Naive thymus-derived CD4-positive, alpha-beta T cell (primary cell): Measurements from ENCODE around the gene PLRG1. TPM values are rescaled to one million over a fixed set of nuclear protein-coding genes. Genes with fewer than 3 reads are reported as not detected.

Experiments
- ATAC-seq: fragments of 150-1000 bp; cut with Tn5 transposase; 2 replicates; pipeline ENCODE4 v1.10.0; 2021; ENCODE audit warnings: mild to moderate bottlenecking, moderate library complexity
- CTCF ChIA-PET: fragments of 350-600 bp; sonication (Branson Sonifier 250); formaldehyde crosslinking; loops from one replicate; lab custom pipeline; 2021; ENCODE audit warnings: antibody characterized with exemption; lab: Charles Lee
- POLR2A ChIA-PET: fragments of 350-600 bp; sonication (Branson Sonifier 250); formaldehyde crosslinking; loops from one replicate; lab custom pipeline; 2021; ENCODE audit warnings: antibody characterized with exemption, inconsistent platforms; lab: Charles Lee
- DNase-seq, 9 donors: peaks; one replicate each; pipeline versions ENCODE4 v3.0.0 to v3.0.0-alpha.2; 2020 to 2022; ENCODE audit warnings: mixed read lengths in 1 of 9
- H3K27ac ChIP-seq: one replicate; pipeline ENCODE4 v1.7.0; 2013; ENCODE audit warnings: mild to moderate bottlenecking, low read depth, low read length, moderate library complexity
- H3K27me3 ChIP-seq, 2 donors: one replicate each; pipeline ENCODE4 v1.7.0; 2013; ENCODE audit warnings: low read length in 2 of 2, mild to moderate bottlenecking in 2 of 2, moderate library complexity in 2 of 2; ENCODE audit not compliant: control insufficient read depth in 2 of 2, insufficient read depth in 2 of 2
- H3K36me3 ChIP-seq, 3 experiments: 1 replicate in 2 of 3; 2 replicates in 1 of 3; pipeline ENCODE4 v1.7.0; 2013; ENCODE audit warnings: low read length in 3 of 3, mild to moderate bottlenecking in 3 of 3, moderate library complexity in 1 of 3; ENCODE audit not compliant: insufficient read depth in 3 of 3, control insufficient read depth in 2 of 3
- H3K4me1 ChIP-seq, 2 donors: one replicate each; pipeline ENCODE4 v1.7.0; 2013; ENCODE audit warnings: low read length in 2 of 2, mild to moderate bottlenecking in 2 of 2, moderate library complexity in 1 of 2; ENCODE audit not compliant: control insufficient read depth in 2 of 2, insufficient read depth in 2 of 2
- H3K4me3 ChIP-seq: 2 replicates; pipeline ENCODE4 v1.7.0; 2013; ENCODE audit warnings: mild to moderate bottlenecking, low read length
- H3K9me3 ChIP-seq, 3 experiments: 1 replicate in 2 of 3; 2 replicates in 1 of 3; pipeline ENCODE4 v1.7.0; 2013; ENCODE audit warnings: low read length in 3 of 3; ENCODE audit not compliant: control insufficient read depth in 2 of 3
- H3K27ac Mint-ChIP-seq, 9 donors: one replicate each; pipeline ENCODE4 v1.8.0; 2020 to 2022; ENCODE audit warnings: mixed read lengths in 9 of 9, mild to moderate bottlenecking in 8 of 9, moderate library complexity in 5 of 9, inconsistent platforms in 2 of 9
- H3K27me3 Mint-ChIP-seq, 5 donors: one replicate each; pipeline ENCODE4 v1.8.0; 2021 to 2022; ENCODE audit warnings: mixed read lengths in 5 of 5, mild to moderate bottlenecking in 1 of 5
- H3K36me3 Mint-ChIP-seq, 5 donors: one replicate each; pipeline ENCODE4 v1.8.0; 2020 to 2022; ENCODE audit warnings: mixed read lengths in 5 of 5, mild to moderate bottlenecking in 3 of 5, inconsistent platforms in 1 of 5
- H3K4me1 Mint-ChIP-seq, 7 donors: one replicate each; pipeline ENCODE4 v1.8.0; 2020 to 2022; ENCODE audit warnings: mixed read lengths in 7 of 7, mild to moderate bottlenecking in 3 of 7, inconsistent platforms in 1 of 7
- H3K4me3 Mint-ChIP-seq, 10 donors: one replicate each; pipeline ENCODE4 v1.8.0; 2020 to 2022; ENCODE audit warnings: mild to moderate bottlenecking in 10 of 10, mixed read lengths in 10 of 10, moderate library complexity in 6 of 10, inconsistent platforms in 2 of 10
- H3K9me3 Mint-ChIP-seq, 11 donors: one replicate each; pipeline ENCODE4 v1.8.0; 2020 to 2022; ENCODE audit warnings: mixed read lengths in 11 of 11, mild to moderate bottlenecking in 4 of 11, inconsistent platforms in 1 of 11, moderate library complexity in 1 of 11
- intact Hi-C, 2 donors: fragments of 100-400 bp; cut with micrococcal nuclease; formaldehyde crosslinking; loops; one replicate each; pipeline ENCODE4 v1.15.1; 2023
- polyA plus RNA-seq, 2 donors: library from polyadenylated mRNA; unstranded; fragments of 300-500 nt; fragmentation: Illumina TruSeq; gene quantifications; one replicate each; pipeline ENCODE4 v1.2.3, GENCODE V29; 2021
- total RNA-seq, 6 experiments: library from RNA in 5 of 6; stranded (reverse) in 5 of 6; gene quantifications; 1 replicate in 5 of 6; 2 replicates in 1 of 6; pipeline ENCODE4 v1.2.3 and lab custom pipeline; 2021 to 2026

The PLRG1 gene
- total and polyA plus RNA-seq, 7 experiments from 2014 or later = 43.6 to 99.4 (median 87.7) TPM

DNA sequence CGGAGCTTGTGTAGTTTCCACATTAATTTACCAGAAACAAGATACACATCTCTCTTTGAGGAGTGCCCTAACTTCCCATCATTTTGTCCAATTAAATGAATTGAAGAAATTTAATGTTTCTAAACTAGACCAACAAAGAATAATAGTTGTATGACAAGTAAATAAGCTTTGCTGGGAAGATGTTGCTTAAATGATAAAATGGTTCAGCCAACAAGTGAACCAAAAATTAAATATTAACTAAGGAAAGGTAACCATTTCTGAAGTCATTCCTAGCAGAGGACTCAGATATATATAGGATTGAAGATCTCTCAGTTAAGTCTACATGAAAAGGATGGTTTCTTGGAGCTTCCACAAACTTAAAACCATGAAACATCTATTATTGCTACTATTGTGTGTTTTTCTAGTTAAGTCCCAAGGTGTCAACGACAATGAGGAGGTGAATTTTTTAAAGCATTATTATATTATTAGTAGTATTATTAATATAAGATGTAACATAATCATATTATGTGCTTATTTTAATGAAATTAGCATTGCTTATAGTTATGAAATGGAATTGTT lies 12.6 kb upstream of the PLRG1 start, which contains the start of gene FGB:
TSS of gene FGB (plus strand) at position 315 of the 558 bp plus-strand sequence. CDS start at position 323, 8 bp downstream.
- Histone ChIP-seq H3K4me3 (no peak within 1 kb of the TSS), H3K27ac (no peak within 1 kb of the TSS), H3K9me3 (no peaks in the 10 kb centered on the region), H3K27me3 (no peaks in the 10 kb centered on the region), H3K36me3 (no peaks in the 10 kb centered on the region), H3K4me1 (no peaks in the 10 kb centered on the region)
- Mint-ChIP-seq H3K9me3 (no peaks in the 10 kb centered on the region), H3K27me3 (peaks cover 4 to 20% (median 18%) of the 10 kb centered on the region in 5 donors), H3K4me1 (peaks cover 0 to 4% (median 0%) of the 10 kb centered on the region in 7 donors), H3K4me3 (no peak within 1 kb of the TSS), H3K27ac (no peak within 1 kb of the TSS), H3K36me3 (no peaks in the 10 kb centered on the region)
- POLR2A ChIA-PET = no interaction called here
- no peak for DNase-seq
- ATAC-seq = no peak
- CTCF ChIA-PET = interaction anchor here (0.5 to 0.9 kb wide), 2 partner anchors 51 to 62 kb away, joined by 3 to 4 read pairs; no protein-coding TSS in a partner anchor
- intact Hi-C loops = no loop called here

GRCh38 chr4:154560824-154561231 lies 10.6 kb upstream of the PLRG1 start:
- H3K27me3 ChIP-seq = no peaks in the 10 kb centered on the region
- Mint-ChIP-seq H3K27ac (no peak overlapping the region), H3K4me1 (peaks cover 0 to 4% (median 0%) of the 10 kb centered on the region in 7 donors), H3K27me3 (peaks cover 0 to 17% (median 13%) of the 10 kb centered on the region in 5 donors), H3K36me3 (no peaks in the 10 kb centered on the region), H3K4me3 (no peak overlapping the region), H3K9me3 (no peaks in the 10 kb centered on the region)
- no peak overlapping the region for H3K27ac ChIP-seq
- intact Hi-C loops = no loop called here
- ChIA-PET POLR2A (no interaction called here), CTCF (no interaction called here)
- no peaks in the 10 kb centered on the region for H3K9me3 ChIP-seq
- DNase-seq (no peak), ATAC-seq (no peak)
- H3K36me3 ChIP-seq = no peaks in the 10 kb centered on the region
- no peak overlapping the region for H3K4me3 ChIP-seq
- no peaks in the 10 kb centered on the region for H3K4me1 ChIP-seq

DNA sequence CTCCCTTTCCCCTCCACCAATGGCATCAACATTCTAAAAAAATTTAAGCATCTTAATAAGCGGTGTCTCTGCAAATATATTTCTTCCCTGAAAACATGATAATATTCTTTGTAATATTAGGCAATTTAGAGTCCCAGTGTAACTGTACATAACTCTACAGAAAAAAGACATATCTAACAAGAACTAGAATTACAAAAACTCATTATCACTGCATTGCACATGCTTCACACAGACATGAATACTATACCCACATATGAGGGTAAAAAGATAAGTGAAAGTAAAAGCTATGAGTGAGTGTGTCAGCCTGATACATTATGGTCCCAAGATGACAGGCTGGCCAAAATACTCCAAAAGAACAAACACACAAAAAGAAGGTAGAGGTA lies 10.2 kb upstream of the PLRG1 start:
- intact Hi-C loops = no loop called here
- no peak overlapping the region for H3K27ac ChIP-seq
- H3K9me3 ChIP-seq = no peaks in the 10 kb centered on the region
- CTCF ChIA-PET = no interaction called here
- DNase-seq = no peak
- no peaks in the 10 kb centered on the region for H3K9me3 Mint-ChIP-seq
- H3K4me3 Mint-ChIP-seq = no peak overlapping the region
- peaks cover 0 to 4% (median 0%) of the 10 kb centered on the region in 7 donors for H3K4me1 Mint-ChIP-seq
- no peak overlapping the region for H3K4me3 ChIP-seq
- H3K36me3 ChIP-seq = no peaks in the 10 kb centered on the region
- peaks cover 0 to 17% (median 13%) of the 10 kb centered on the region in 5 donors for H3K27me3 Mint-ChIP-seq
- H3K4me1 ChIP-seq = no peaks in the 10 kb centered on the region
- H3K27ac Mint-ChIP-seq = no peak overlapping the region
- H3K27me3 ChIP-seq = no peaks in the 10 kb centered on the region
- no peak for ATAC-seq
- no peaks in the 10 kb centered on the region for H3K36me3 Mint-ChIP-seq
- POLR2A ChIA-PET = no interaction called here

- Histone ChIP-seq H3K27ac (no peak overlapping the region), H3K9me3 (no peaks in the 10 kb centered on the region), H3K27me3 (no peaks in the 10 kb centered on the region), H3K4me1 (no peaks in the 10 kb centered on the region), H3K4me3 (no peak overlapping the region), H3K36me3 (no peaks in the 10 kb centered on the region)
- peaks cover 0 to 4% (median 0%) of the 10 kb centered on the region in 7 donors for H3K4me1 Mint-ChIP-seq
- H3K36me3 Mint-ChIP-seq = no peaks in the 10 kb centered on the region
- H3K27me3 Mint-ChIP-seq = peaks cover 0 to 17% (median 13%) of the 10 kb centered on the region in 5 donors
- ATAC-seq (peak; percentile 48), DNase-seq (no peak)
- H3K4me3 Mint-ChIP-seq = no peak overlapping the region
- no peaks in the 10 kb centered on the region for H3K9me3 Mint-ChIP-seq
- ChIA-PET POLR2A (no interaction called here), CTCF (interaction anchor here (0.5 to 1.6 kb wide), 4 partner anchors 9 to 236 kb away, joined by 3 read pairs; no protein-coding TSS in a partner anchor)
- H3K27ac Mint-ChIP-seq = no peak overlapping the region
- intact Hi-C loops = loop anchor here (1.0 to 10.0 kb wide), 4 partner anchors 59 to 1215 kb away; partner anchors contain the start of genes LRAT (in 1 of the 2) and MND1 (in 1 of the 2)
These were observed 9.6 kb upstream of the PLRG1 start for GRCh38 chr4:154559494-154560418.

GRCh38 chr4:154559141-154559493 lies 8.9 kb upstream of the PLRG1 start:
- intact Hi-C loops = loop anchor here (1.0 to 10.0 kb wide), 4 partner anchors 59 to 1214 kb away; partner anchors contain the start of genes LRAT (in 1 of the 2) and MND1 (in 1 of the 2)
- peaks cover 0 to 4% (median 0%) of the 10 kb centered on the region in 7 donors for H3K4me1 Mint-ChIP-seq

GRCh38 chr4:154551872-154552686 lies 1.9 kb upstream of the PLRG1 start:
- ATAC-seq (peak; percentile 61), DNase-seq (peak; percentile 25 to 70 (median 61))
- peaks cover 0 to 2% (median 0%) of the 10 kb centered on the region in 11 donors for H3K9me3 Mint-ChIP-seq
- peaks cover 6 to 18% of the 10 kb centered on the region in 2 donors for H3K4me1 ChIP-seq
- intact Hi-C loops = loop anchor here (1.0 to 10.0 kb wide), 13 partner anchors 66 to 1771 kb away; partner anchors contain the start of genes CTSO (in 1 of the 2), LRAT (in 1 of the 2) and MND1 (in 1 of the 2)
- POLR2A ChIA-PET = no interaction called here
- no peak overlapping the region for H3K27ac ChIP-seq
- peaks cover 0 to 5% (median 0%) of the 10 kb centered on the region in 5 donors for H3K27me3 Mint-ChIP-seq
- peaks cover 13 to 36% (median 31%) of the 10 kb centered on the region in 7 donors for H3K4me1 Mint-ChIP-seq
- H3K27me3 ChIP-seq = no peaks in the 10 kb centered on the region
- no peak overlapping the region for H3K4me3 ChIP-seq
- H3K36me3 Mint-ChIP-seq = peaks cover 0 to 7% (median 4%) of the 10 kb centered on the region in 5 donors
- peak overlapping the region in 3 of 9 donors; percentile 41 to 67 (median 43) for H3K27ac Mint-ChIP-seq
- CTCF ChIA-PET = interaction anchor here (0.6 to 2.8 kb wide), 10 partner anchors 32 to 1780 kb away, joined by 3 to 24 read pairs (median 4); no protein-coding TSS in a partner anchor
- H3K36me3 ChIP-seq = peaks cover 0 to 8% (median 7%) of the 10 kb centered on the region in 3 experiments
- peak overlapping the region in 2 of 10 donors; percentile 12 to 17 for H3K4me3 Mint-ChIP-seq
- H3K9me3 ChIP-seq = no peaks in the 10 kb centered on the region

More at GRCh38 chr4:154559141-154559493, 8.9 kb upstream of the PLRG1 start:
- ATAC-seq (no peak), DNase-seq (no peak)
- Histone ChIP-seq H3K4me3 (no peak overlapping the region), H3K4me1 (no peaks in the 10 kb centered on the region), H3K9me3 (no peaks in the 10 kb centered on the region), H3K36me3 (no peaks in the 10 kb centered on the region), H3K27me3 (no peaks in the 10 kb centered on the region), H3K27ac (no peak overlapping the region)
- POLR2A ChIA-PET = no interaction called here
- no peak overlapping the region for H3K27ac Mint-ChIP-seq
- CTCF ChIA-PET = interaction anchor here (0.5 to 1.6 kb wide), 4 partner anchors 9 to 235 kb away, joined by 3 read pairs; no protein-coding TSS in a partner anchor
- no peak overlapping the region for H3K4me3 Mint-ChIP-seq
- H3K9me3 Mint-ChIP-seq = no peaks in the 10 kb centered on the region
- H3K36me3 Mint-ChIP-seq = no peaks in the 10 kb centered on the region
- peaks cover 0 to 17% (median 13%) of the 10 kb centered on the region in 5 donors for H3K27me3 Mint-ChIP-seq
